Measurements from ENCODE around the gene NFS1. TPM values are rescaled to one million over a fixed set of nuclear protein-coding genes. Genes with fewer than 3 reads are reported as not detected.

NFS1 gene
- total and polyA plus RNA-seq, 2 of the 8 experiments (the other 6 are each of a cell fraction or from before 2014, with no cell fraction given): 26.1 to 38.8 TPM

DNA sequence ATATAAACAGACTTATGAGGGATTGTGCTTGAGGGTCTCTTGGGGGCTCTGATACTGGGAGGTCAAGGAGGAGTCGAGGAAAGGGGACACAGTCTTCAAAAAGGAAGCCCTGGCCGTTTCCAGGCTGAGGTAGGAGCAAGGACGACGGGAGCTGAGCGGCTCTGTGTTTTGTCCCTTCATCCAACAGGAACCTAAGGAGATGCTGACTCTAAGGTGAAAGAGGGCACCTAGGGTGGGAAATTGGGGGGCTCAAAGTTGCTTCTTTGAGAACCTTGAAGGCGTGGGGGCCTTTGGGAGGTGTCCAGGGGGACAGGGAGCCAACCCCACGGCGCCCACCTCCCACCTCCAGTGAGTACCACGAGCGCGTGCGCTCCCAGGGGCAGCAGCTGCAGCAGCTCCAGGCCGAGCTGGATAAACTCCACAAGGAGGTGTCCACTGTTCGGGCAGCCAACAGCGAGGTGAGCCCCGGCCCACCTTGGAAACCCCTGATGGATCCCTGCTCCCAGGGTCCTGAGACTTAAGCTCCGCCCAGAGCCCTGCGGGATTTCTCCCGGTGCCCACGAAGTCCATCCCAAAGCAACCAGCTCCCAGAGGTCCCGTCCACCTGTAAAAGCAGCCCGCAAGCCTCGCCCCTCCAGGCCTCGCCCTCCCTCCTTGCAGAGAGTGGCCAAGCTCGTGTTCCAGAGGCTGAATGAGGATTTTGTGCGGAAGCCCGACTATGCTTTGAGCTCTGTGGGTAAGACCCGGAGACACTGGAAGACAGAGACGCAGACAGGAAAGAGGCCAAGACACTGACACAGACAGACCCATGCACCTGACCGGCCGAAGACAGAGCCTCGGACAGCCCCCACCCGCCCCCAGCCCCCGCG is 80.7 kb downstream of the NFS1 start:
- H2BK20ac ChIP-seq (ENCODE audit: low read length): no peak overlapping the region
- no peaks in the 10 kb centered on the region for H4K20me1 ChIP-seq (replicated peaks in 1 of 2; ENCODE audit: control insufficient read depth in 1 of 2, insufficient read depth in 2 of 2, low read length in 2 of 2)
- H3K4ac ChIP-seq (replicated peaks; ENCODE audit: insufficient read length, low read depth, low read length): no peak overlapping the region
- no peak for FAIRE-seq
- no peaks in the 10 kb centered on the region for H3K9me3 ChIP-seq (ENCODE audit: insufficient read depth in 2 of 2, low read depth in 1 of 2, low read length in 1 of 2)
- POLR2A ChIA-PET (ENCODE audit: partially characterized antibody): interaction anchor here (0.8 to 4.8 kb wide), 18 partner anchors 13 to 164 kb away, joined by 3 to 28 read pairs (median 4); partner anchors contain the start of genes CPNE1, ERGIC3, PHF20 and RBM12
- peaks cover 12% of the 10 kb centered on the region; the same call in 1 of the 2 replicates for H3K23me2 ChIP-seq (ENCODE audit: low read depth, low read length)
- peak overlapping the region; percentile 15; the same call in 1 of the 2 replicates for H3K18ac ChIP-seq (ENCODE audit: extremely low read depth, low read length)
- WGBS, 2 experiments (ENCODE audit: extremely low coverage in 1 of 2, insufficient coverage in 1 of 2, insufficient read length in 1 of 2, insufficient replicate concordance in 2 of 2, low coverage in 1 of 2, low lambda C conversion rate in 2 of 2, missing lambda C conversion rate in 1 of 2): 31% methylated on average over 31 of the region's 35 CpGs; no CpG with 5 or more reads in 1 of the 2 experiments
- 0 out of 2 replicates have a peak overlapping the region, but pooled peaks have one; percentile 86 for H2AFZ ChIP-seq (ENCODE audit: low read length)
- H3K79me1 ChIP-seq (ENCODE audit: low read depth, low read length): no peaks in the 10 kb centered on the region
- H3K79me2 ChIP-seq (ENCODE audit: control insufficient read depth in 1 of 2, insufficient read depth in 2 of 2, low read length in 2 of 2): no peaks in the 10 kb centered on the region
- H3K23ac ChIP-seq (ENCODE audit: insufficient read length): no peak overlapping the region
- H4K91ac ChIP-seq (replicated peaks; ENCODE audit: insufficient read length, low read length): no peak overlapping the region
- H3K27me3 ChIP-seq (replicated peaks in 1 of 4; ENCODE audit: control insufficient read depth in 3 of 4, extremely low read depth in 1 of 4, insufficient read depth in 3 of 4, low read length in 3 of 4): peaks cover 0 to 12% (median 7%) of the 10 kb centered on the region in 4 experiments; a peak in 4 of 7 replicates
- H2BK120ac ChIP-seq (replicated peaks; ENCODE audit: low read depth, low read length): no peak overlapping the region
- no peaks in the 10 kb centered on the region for H3K36me3 ChIP-seq (ENCODE audit: control insufficient read depth in 2 of 4, insufficient read depth in 4 of 4, low read length in 3 of 4)
- H2AK5ac ChIP-seq (ENCODE audit: low read depth, low read length): no peak overlapping the region
- H4K5ac ChIP-seq (ENCODE audit: insufficient read length, low read depth, low read length): no peak overlapping the region
- H3K27ac ChIP-seq (ENCODE audit: low read depth, low read length): no peak overlapping the region
- no peak overlapping the region for H2BK15ac ChIP-seq (ENCODE audit: low read length)
- peak in 1 of 2 experiments; percentile 67 for DNase-seq (ENCODE audit: low read depth in 1 of 2, low spot score in 2 of 2)
- no peak overlapping the region for H3K56ac ChIP-seq (replicated peaks; ENCODE audit: insufficient read length, low read depth, low read length)
- H3K4me2 ChIP-seq (ENCODE audit: insufficient read depth in 1 of 2, low read depth in 2 of 2, low read length in 2 of 2): peak overlapping the region; percentile 78 to 96
- no peak overlapping the region for H2BK12ac ChIP-seq (ENCODE audit: low read depth, low read length)
- TF ChIP-seq GABPA (IDR thresholded peaks at IDR 0.05; ENCODE audit: borderline replicate concordance, insufficient read depth, low read length) (no peak), SUZ12 (IDR thresholded peaks at IDR 0.05; ENCODE audit: low read length) (0 out of 2 replicates have a peak, but pooled peaks have one; percentile 26)
- no peak overlapping the region for H3K14ac ChIP-seq (ENCODE audit: insufficient read length)
- no peak overlapping the region for H2BK5ac ChIP-seq (ENCODE audit: low read depth, low read length)
- H3K9ac ChIP-seq (replicated peaks in 1 of 4; ENCODE audit: extremely low read depth in 1 of 4, low read depth in 3 of 4, low read length in 3 of 4): peak overlapping the region in 2 of 4 experiments; percentile 5 to 40; a peak in 2 of 7 replicates
- peak overlapping the region; percentile 44 to 63 (median 55) for H3K4me3 ChIP-seq (ENCODE audit: extremely low read depth in 1 of 4, insufficient read depth in 2 of 4, low read depth in 3 of 4, low read length in 4 of 4)
- peaks cover 0 to 19% (median 8%) of the 10 kb centered on the region in 4 experiments; a peak in 6 of 7 replicates for H3K4me1 ChIP-seq (replicated peaks in 1 of 4; ENCODE audit: control insufficient read depth in 3 of 4, insufficient read depth in 4 of 4, low read length in 3 of 4)
- H4K8ac ChIP-seq (ENCODE audit: extremely low read depth, insufficient read depth, low read length): peak overlapping the region; percentile 45
- CTCF ChIA-PET (ENCODE audit: partially characterized antibody): interaction anchor here (0.5 to 10.1 kb wide), 29 partner anchors 8 to 344 kb away, joined by 3 to 121 read pairs (median 4); partner anchors contain the start of genes CPNE1, RBM12 and SCAND1
